ENCODE data around the gene IER2.

The IER2 gene

GRCh38 chr19:13134626-13135025 lies 15.6 kb upstream of the IER2 start:
- H3K9me3 ChIP-seq (ENCODE audit: insufficient read depth, low read length) = no peaks in the 10 kb centered on the region
- no peak overlapping the region for H3K4me2 ChIP-seq (ENCODE audit: low read length)
- TF ChIP-seq EZH2phosphoT487 (IDR thresholded peaks at IDR 0.05; ENCODE audit: low read depth) = no peak
- TF ChIP-seq, protein P1, sequence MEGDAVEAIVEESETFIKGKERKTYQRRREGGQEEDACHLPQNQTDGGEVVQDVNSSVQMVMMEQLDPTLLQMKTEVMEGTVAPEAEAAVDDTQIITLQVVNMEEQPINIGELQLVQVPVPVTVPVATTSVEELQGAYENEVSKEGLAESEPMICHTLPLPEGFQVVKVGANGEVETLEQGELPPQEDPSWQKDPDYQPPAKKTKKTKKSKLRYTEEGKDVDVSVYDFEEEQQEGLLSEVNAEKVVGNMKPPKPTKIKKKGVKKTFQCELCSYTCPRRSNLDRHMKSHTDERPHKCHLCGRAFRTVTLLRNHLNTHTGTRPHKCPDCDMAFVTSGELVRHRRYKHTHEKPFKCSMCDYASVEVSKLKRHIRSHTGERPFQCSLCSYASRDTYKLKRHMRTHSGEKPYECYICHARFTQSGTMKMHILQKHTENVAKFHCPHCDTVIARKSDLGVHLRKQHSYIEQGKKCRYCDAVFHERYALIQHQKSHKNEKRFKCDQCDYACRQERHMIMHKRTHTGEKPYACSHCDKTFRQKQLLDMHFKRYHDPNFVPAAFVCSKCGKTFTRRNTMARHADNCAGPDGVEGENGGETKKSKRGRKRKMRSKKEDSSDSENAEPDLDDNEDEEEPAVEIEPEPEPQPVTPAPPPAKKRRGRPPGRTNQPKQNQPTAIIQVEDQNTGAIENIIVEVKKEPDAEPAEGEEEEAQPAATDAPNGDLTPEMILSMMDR (IDR thresholded peaks at IDR 0.05; ENCODE audit: low read depth, low read length) = no peak
- no peak overlapping the region for H3K27ac ChIP-seq (ENCODE audit: low read length)
- no peak overlapping the region for H3K9ac ChIP-seq (ENCODE audit: low read length)
- H3K27me3 ChIP-seq (ENCODE audit: low read depth, low read length) = no peaks in the 10 kb centered on the region
- H3K79me2 ChIP-seq (ENCODE audit: low read length) = peaks cover 53% of the 10 kb centered on the region
- no peaks in the 10 kb centered on the region for H3K4me1 ChIP-seq (ENCODE audit: low read length)
- peaks cover 36% of the 10 kb centered on the region for H3K36me3 ChIP-seq (replicated peaks; ENCODE audit: low read depth, low read length)
- H3K4me3 ChIP-seq (ENCODE audit: low read length) = no peak overlapping the region
- H4K20me1 ChIP-seq (ENCODE audit: insufficient read depth, low read length) = peaks cover 41% of the 10 kb centered on the region
- no peak overlapping the region for H2AFZ ChIP-seq (ENCODE audit: low read depth, low read length)

GRCh38 chr19:13135068-13136062 lies 14.8 kb upstream of the IER2 start:
- no peaks in the 10 kb centered on the region for H3K27me3 ChIP-seq (ENCODE audit: low read depth, low read length)
- H3K9ac ChIP-seq (ENCODE audit: low read length) = no peak overlapping the region
- no peaks in the 10 kb centered on the region for H3K4me1 ChIP-seq (ENCODE audit: low read length)
- H3K4me3 ChIP-seq (ENCODE audit: low read length) = no peak overlapping the region
- H3K36me3 ChIP-seq (replicated peaks; ENCODE audit: low read depth, low read length) = peaks cover 36% of the 10 kb centered on the region
- peaks cover 33% of the 10 kb centered on the region for H4K20me1 ChIP-seq (ENCODE audit: insufficient read depth, low read length)
- TF ChIP-seq, protein P1 (IDR thresholded peaks at IDR 0.05; ENCODE audit: low read depth, low read length) = no peak
- TF ChIP-seq EZH2phosphoT487 (IDR thresholded peaks at IDR 0.05; ENCODE audit: low read depth) = no peak
- no peaks in the 10 kb centered on the region for H3K9me3 ChIP-seq (ENCODE audit: insufficient read depth, low read length)
- H2AFZ ChIP-seq (ENCODE audit: low read depth, low read length) = no peak overlapping the region
- H3K79me2 ChIP-seq (ENCODE audit: low read length) = peaks cover 46% of the 10 kb centered on the region
- no peak overlapping the region for H3K27ac ChIP-seq (ENCODE audit: low read length)
- no peak overlapping the region for H3K4me2 ChIP-seq (ENCODE audit: low read length)

DNA sequence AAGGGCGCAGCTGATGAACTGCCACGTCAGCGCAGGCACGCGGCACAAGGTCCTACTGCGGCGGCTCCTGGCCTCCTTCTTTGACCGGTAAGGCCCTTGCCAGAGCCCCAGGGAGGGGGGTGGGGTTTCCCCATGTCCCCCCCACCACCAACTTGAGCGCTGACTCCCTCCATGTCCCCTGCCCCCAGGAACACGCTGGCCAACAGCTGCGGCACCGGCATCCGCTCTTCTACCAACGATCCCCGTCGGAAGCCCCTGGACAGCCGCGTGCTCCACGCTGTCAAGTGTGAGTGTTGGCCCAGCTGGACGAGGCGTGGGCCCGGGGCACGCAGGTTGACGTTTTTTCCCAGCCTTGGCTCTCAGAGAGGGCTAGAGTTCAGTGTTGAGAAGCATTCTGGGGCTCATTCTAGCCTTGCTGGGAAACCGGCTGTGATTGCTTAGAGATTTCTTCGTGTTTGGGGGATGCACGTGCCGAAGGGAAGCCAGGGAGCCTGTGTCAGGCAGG lies 12.9 kb upstream of the IER2 start:
- Histone ChIP-seq H3K79me2 (ENCODE audit: low read length) (peaks cover 28% of the 10 kb centered on the region), H3K9ac (ENCODE audit: low read length) (no peak overlapping the region), H3K27me3 (ENCODE audit: low read depth, low read length) (no peaks in the 10 kb centered on the region), H3K4me3 (ENCODE audit: low read length) (no peak overlapping the region), H3K9me3 (ENCODE audit: insufficient read depth, low read length) (no peaks in the 10 kb centered on the region), H3K4me2 (ENCODE audit: low read length) (no peak overlapping the region), H2AFZ (ENCODE audit: low read depth, low read length) (no peak overlapping the region), H3K4me1 (ENCODE audit: low read length) (no peaks in the 10 kb centered on the region), H4K20me1 (ENCODE audit: insufficient read depth, low read length) (peaks cover 24% of the 10 kb centered on the region), H3K27ac (ENCODE audit: low read length) (no peak overlapping the region), H3K36me3 (replicated peaks; ENCODE audit: low read depth, low read length) (peaks cover 36% of the 10 kb centered on the region)
- TF ChIP-seq, protein P1 (IDR thresholded peaks at IDR 0.05; ENCODE audit: low read depth, low read length) = no peak
- no peak for TF ChIP-seq EZH2phosphoT487 (IDR thresholded peaks at IDR 0.05; ENCODE audit: low read depth)

DNA sequence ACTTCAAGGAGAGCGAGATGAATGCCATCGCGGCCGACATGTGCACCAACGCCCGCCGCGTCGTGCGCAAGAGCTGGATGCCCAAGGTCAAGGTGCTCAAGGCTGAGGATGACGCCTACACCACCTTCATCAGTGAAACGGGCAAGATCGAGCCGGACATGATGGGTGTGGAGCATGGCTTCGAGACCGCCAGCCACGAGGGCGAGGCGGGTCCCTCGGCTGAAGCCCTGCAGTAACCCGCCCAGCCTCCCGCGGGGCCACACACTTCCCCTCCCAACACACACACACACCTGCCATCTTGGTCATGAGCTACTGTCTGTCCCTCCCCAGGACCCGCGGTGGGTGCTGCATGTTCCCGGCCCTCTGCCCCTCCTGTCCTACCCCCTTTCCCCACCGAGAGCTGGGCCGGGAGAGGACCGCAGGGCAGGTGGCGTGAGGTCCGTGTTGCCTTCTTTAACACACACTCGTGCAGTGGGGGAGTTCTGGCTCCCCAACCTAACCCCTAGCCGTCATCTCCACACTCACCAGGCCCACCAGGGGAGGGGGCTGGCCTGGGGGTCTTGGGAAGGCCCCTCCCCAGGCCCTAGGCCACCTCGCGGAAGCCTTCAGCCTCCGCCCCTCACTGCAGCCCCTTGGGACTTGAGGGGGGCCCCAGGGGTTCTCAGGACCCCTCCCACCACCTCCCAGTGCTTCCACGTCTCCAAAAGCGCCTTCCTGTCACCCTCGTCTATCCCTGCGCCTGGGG lies 11.9 kb upstream of the IER2 start:
- peaks cover 14% of the 10 kb centered on the region for H4K20me1 ChIP-seq (ENCODE audit: insufficient read depth, low read length)
- no peaks in the 10 kb centered on the region for H3K4me1 ChIP-seq (ENCODE audit: low read length)
- TF ChIP-seq, protein P1 (IDR thresholded peaks at IDR 0.05; ENCODE audit: low read depth, low read length) = no peak
- TF ChIP-seq EZH2phosphoT487 (IDR thresholded peaks at IDR 0.05; ENCODE audit: low read depth) = no peak
- no peaks in the 10 kb centered on the region for H3K9me3 ChIP-seq (ENCODE audit: insufficient read depth, low read length)
- no peak overlapping the region for H3K9ac ChIP-seq (ENCODE audit: low read length)
- no peaks in the 10 kb centered on the region for H3K27me3 ChIP-seq (ENCODE audit: low read depth, low read length)
- no peak overlapping the region for H3K4me2 ChIP-seq (ENCODE audit: low read length)
- H3K36me3 ChIP-seq (replicated peaks; ENCODE audit: low read depth, low read length) = peaks cover 36% of the 10 kb centered on the region
- H3K27ac ChIP-seq (ENCODE audit: low read length) = no peak overlapping the region
- peaks cover 18% of the 10 kb centered on the region for H3K79me2 ChIP-seq (ENCODE audit: low read length)
- H3K4me3 ChIP-seq (ENCODE audit: low read length) = no peak overlapping the region
- H2AFZ ChIP-seq (ENCODE audit: low read depth, low read length) = no peak overlapping the region

Data from OCI-LY3 (cell line).